Measurements from ENCODE around the gene L3MBTL3.

Gene L3MBTL3

GRCh38 chr6:130026859-130027258 is 8.5 kb downstream of the L3MBTL3 start:
- H4K8ac ChIP-seq (ENCODE audit: low read depth, low read length), result no peak overlapping the region
- H3K18ac ChIP-seq (ENCODE audit: low read length), result no peak overlapping the region

GRCh38 chr6:130027948-130028347 is 9.6 kb downstream of the L3MBTL3 start:
- Histone ChIP-seq H4K91ac (ENCODE audit: low read depth, low read length, poor library complexity) (no peak overlapping the region), H3K4ac (ENCODE audit: low read length) (no peak overlapping the region), H2BK12ac (ENCODE audit: low read length) (no peak overlapping the region), H3K23ac (ENCODE audit: low read depth, low read length, poor library complexity) (no peak overlapping the region), H3K27me3 (ENCODE audit: control insufficient read depth in 3 of 3, insufficient read depth in 3 of 3, low read depth in 1 of 3, low read length in 3 of 3) (no peaks in the 10 kb centered on the region), H3K36me3 (replicated peaks in 1 of 2; ENCODE audit: control insufficient read depth in 2 of 2, insufficient read depth in 2 of 2, low read length in 2 of 2) (peaks cover 2 to 5% of the 10 kb centered on the region in 2 donors), H3K9ac (ENCODE audit: low read depth, low read length, poor library complexity) (no peak overlapping the region), H3K4me2 (ENCODE audit: insufficient read depth, low read length, poor library complexity, severe bottlenecking) (no peak overlapping the region), H3K4me1 (ENCODE audit: control insufficient read depth in 2 of 2, insufficient read depth in 1 of 2, low read depth in 1 of 2, low read length in 2 of 2) (no peaks in the 10 kb centered on the region), H2AK5ac (ENCODE audit: low read depth, low read length) (no peak overlapping the region), H2BK5ac (ENCODE audit: low read length) (no peak overlapping the region), H2AFZ (ENCODE audit: low read length) (no peak overlapping the region), H3K9me3 (replicated peaks in 1 of 2; ENCODE audit: control insufficient read depth in 2 of 2, insufficient read depth in 1 of 2, low read depth in 1 of 2, low read length in 2 of 2) (peaks cover 0 to 4% of the 10 kb centered on the region in 2 donors), H3K18ac (ENCODE audit: low read length) (no peak overlapping the region), H3K79me1 (ENCODE audit: low read depth, low read length) (no peaks in the 10 kb centered on the region), H2BK120ac (ENCODE audit: low read depth, low read length) (no peak overlapping the region), H3K14ac (ENCODE audit: low read length) (no peak overlapping the region), H2BK15ac (ENCODE audit: low read length) (no peak overlapping the region), H4K8ac (ENCODE audit: low read depth, low read length) (no peak overlapping the region), H3K27ac (replicated peaks; ENCODE audit: low read length) (no peak overlapping the region), H3K4me3 (ENCODE audit: low read length in 2 of 2) (no peak overlapping the region)
- WGBS, 2 donors (ENCODE audit: extremely low coverage in 2 of 2, insufficient read length in 2 of 2, insufficient replicate concordance in 1 of 2), result no CpG with 5 or more reads among the region's 1 CpG
- DNase-seq (ENCODE audit: low spot score), result no peak

More at GRCh38 chr6:130026859-130027258, 8.5 kb downstream of the L3MBTL3 start:
- Histone ChIP-seq H3K4me2 (ENCODE audit: insufficient read depth, low read length, poor library complexity, severe bottlenecking) (no peak overlapping the region), H3K36me3 (replicated peaks in 1 of 2; ENCODE audit: control insufficient read depth in 2 of 2, insufficient read depth in 2 of 2, low read length in 2 of 2) (peaks cover 2 to 5% of the 10 kb centered on the region in 2 donors), H3K4ac (ENCODE audit: low read length) (no peak overlapping the region), H4K91ac (ENCODE audit: low read depth, low read length, poor library complexity) (no peak overlapping the region), H3K27ac (replicated peaks; ENCODE audit: low read length) (no peak overlapping the region), H2BK12ac (ENCODE audit: low read length) (no peak overlapping the region), H3K4me1 (ENCODE audit: control insufficient read depth in 2 of 2, insufficient read depth in 1 of 2, low read depth in 1 of 2, low read length in 2 of 2) (no peaks in the 10 kb centered on the region), H2AFZ (ENCODE audit: low read length) (no peak overlapping the region), H2BK15ac (ENCODE audit: low read length) (no peak overlapping the region), H2AK5ac (ENCODE audit: low read depth, low read length) (no peak overlapping the region), H3K4me3 (ENCODE audit: low read length in 2 of 2) (no peak overlapping the region), H3K27me3 (ENCODE audit: control insufficient read depth in 3 of 3, insufficient read depth in 3 of 3, low read depth in 1 of 3, low read length in 3 of 3) (no peaks in the 10 kb centered on the region), H3K9ac (ENCODE audit: low read depth, low read length, poor library complexity) (no peak overlapping the region), H3K9me3 (replicated peaks in 1 of 2; ENCODE audit: control insufficient read depth in 2 of 2, insufficient read depth in 1 of 2, low read depth in 1 of 2, low read length in 2 of 2) (peaks cover 0 to under 1% of the 10 kb centered on the region in 2 donors), H3K79me1 (ENCODE audit: low read depth, low read length) (no peaks in the 10 kb centered on the region), H3K14ac (ENCODE audit: low read length) (no peak overlapping the region), H2BK5ac (ENCODE audit: low read length) (no peak overlapping the region), H3K23ac (ENCODE audit: low read depth, low read length, poor library complexity) (no peak overlapping the region), H2BK120ac (ENCODE audit: low read depth, low read length) (no peak overlapping the region)
- no peak for DNase-seq (ENCODE audit: low spot score)
- no CpG with 5 or more reads among the region's 2 CpGs for WGBS, 2 donors (ENCODE audit: extremely low coverage in 2 of 2, insufficient read length in 2 of 2, insufficient replicate concordance in 1 of 2)

- Histone ChIP-seq H2BK15ac (ENCODE audit: low read length) (no peak overlapping the region), H3K9me3 (replicated peaks in 1 of 2; ENCODE audit: control insufficient read depth in 2 of 2, insufficient read depth in 1 of 2, low read depth in 1 of 2, low read length in 2 of 2) (peaks cover 0 to 4% of the 10 kb centered on the region in 2 donors), H3K27me3 (ENCODE audit: control insufficient read depth in 3 of 3, insufficient read depth in 3 of 3, low read depth in 1 of 3, low read length in 3 of 3) (no peaks in the 10 kb centered on the region), H3K27ac (replicated peaks; ENCODE audit: low read length) (no peak overlapping the region), H4K91ac (ENCODE audit: low read depth, low read length, poor library complexity) (no peak overlapping the region), H2AFZ (ENCODE audit: low read length) (no peak overlapping the region), H2BK12ac (ENCODE audit: low read length) (no peak overlapping the region), H4K8ac (ENCODE audit: low read depth, low read length) (no peak overlapping the region), H3K14ac (ENCODE audit: low read length) (no peak overlapping the region), H3K18ac (ENCODE audit: low read length) (no peak overlapping the region), H2BK120ac (ENCODE audit: low read depth, low read length) (no peak overlapping the region), H3K36me3 (replicated peaks in 1 of 2; ENCODE audit: control insufficient read depth in 2 of 2, insufficient read depth in 2 of 2, low read length in 2 of 2) (peaks cover 2 to 5% of the 10 kb centered on the region in 2 donors), H3K4me3 (ENCODE audit: low read length in 2 of 2) (no peak overlapping the region), H3K9ac (ENCODE audit: low read depth, low read length, poor library complexity) (no peak overlapping the region), H3K4me1 (ENCODE audit: control insufficient read depth in 2 of 2, insufficient read depth in 1 of 2, low read depth in 1 of 2, low read length in 2 of 2) (no peaks in the 10 kb centered on the region), H3K79me1 (ENCODE audit: low read depth, low read length) (no peaks in the 10 kb centered on the region), H2AK5ac (ENCODE audit: low read depth, low read length) (no peak overlapping the region), H3K23ac (ENCODE audit: low read depth, low read length, poor library complexity) (no peak overlapping the region), H3K4me2 (ENCODE audit: insufficient read depth, low read length, poor library complexity, severe bottlenecking) (no peak overlapping the region), H2BK5ac (ENCODE audit: low read length) (no peak overlapping the region), H3K4ac (ENCODE audit: low read length) (no peak overlapping the region)
- no peak for DNase-seq (ENCODE audit: low spot score)
- no CpG with 5 or more reads among the region's 6 CpGs for WGBS, 2 donors (ENCODE audit: extremely low coverage in 2 of 2, insufficient read length in 2 of 2, insufficient replicate concordance in 1 of 2)
Observed at GRCh38 chr6:130029163-130029562, 10.8 kb downstream of the L3MBTL3 start.

GRCh38 chr6:130032758-130033340 is 14.5 kb downstream of the L3MBTL3 start:
- H3K36me3 ChIP-seq (replicated peaks in 1 of 2; ENCODE audit: control insufficient read depth in 2 of 2, insufficient read depth in 2 of 2, low read length in 2 of 2), result no peaks in the 10 kb centered on the region
- H3K23ac ChIP-seq (ENCODE audit: low read depth, low read length, poor library complexity), result no peak overlapping the region
- no peak overlapping the region for H2AFZ ChIP-seq (ENCODE audit: low read length)
- no peak for DNase-seq (ENCODE audit: low spot score)
- H2BK15ac ChIP-seq (ENCODE audit: low read length), result no peak overlapping the region
- H2BK120ac ChIP-seq (ENCODE audit: low read depth, low read length), result no peak overlapping the region
- no peak overlapping the region for H4K91ac ChIP-seq (ENCODE audit: low read depth, low read length, poor library complexity)
- H2AK5ac ChIP-seq (ENCODE audit: low read depth, low read length), result no peak overlapping the region
- no peak overlapping the region for H2BK5ac ChIP-seq (ENCODE audit: low read length)
- no peak overlapping the region for H3K27ac ChIP-seq (replicated peaks; ENCODE audit: low read length)
- H3K9me3 ChIP-seq (replicated peaks in 1 of 2; ENCODE audit: control insufficient read depth in 2 of 2, insufficient read depth in 1 of 2, low read depth in 1 of 2, low read length in 2 of 2), result peaks cover 0 to 4% of the 10 kb centered on the region in 2 donors
- H3K4me2 ChIP-seq (ENCODE audit: insufficient read depth, low read length, poor library complexity, severe bottlenecking), result no peak overlapping the region
- no peaks in the 10 kb centered on the region for H3K79me1 ChIP-seq (ENCODE audit: low read depth, low read length)
- H2BK12ac ChIP-seq (ENCODE audit: low read length), result no peak overlapping the region
- no peaks in the 10 kb centered on the region for H3K27me3 ChIP-seq (ENCODE audit: control insufficient read depth in 3 of 3, insufficient read depth in 3 of 3, low read depth in 1 of 3, low read length in 3 of 3)
- H3K9ac ChIP-seq (ENCODE audit: low read depth, low read length, poor library complexity), result no peak overlapping the region
- H3K18ac ChIP-seq (ENCODE audit: low read length), result no peak overlapping the region
- no peak overlapping the region for H3K4me3 ChIP-seq (ENCODE audit: low read length in 2 of 2)
- H3K4me1 ChIP-seq (ENCODE audit: control insufficient read depth in 2 of 2, insufficient read depth in 1 of 2, low read depth in 1 of 2, low read length in 2 of 2), result peaks cover 0 to 4% of the 10 kb centered on the region in 2 donors
- H4K8ac ChIP-seq (ENCODE audit: low read depth, low read length), result no peak overlapping the region
- 100% methylated on average over 2 of the region's 9 CpGs; no CpG with 5 or more reads in 1 of the 2 donors for WGBS, 2 donors (ENCODE audit: extremely low coverage in 2 of 2, insufficient read length in 2 of 2, insufficient replicate concordance in 1 of 2)
- no peak overlapping the region for H3K4ac ChIP-seq (ENCODE audit: low read length)
- H3K14ac ChIP-seq (ENCODE audit: low read length), result no peak overlapping the region

All from neuronal stem cell (in vitro differentiated cells).